HG03457 (cell line): ENCODE measurements around the gene NHEJ1.

Source experiments
- ATAC-seq: cut with Tn5 transposase; IDR thresholded peaks from one replicate; pipeline ENCODE4 v1.9.1; 2021; ENCODE audit warnings: moderate number of reproducible peaks; ENCODE audit not compliant: unreplicated experiment

The NHEJ1 gene

GRCh38 chr2:219168526-219168925 lies 7.9 kb upstream of the NHEJ1 start:
- ATAC-seq: no peak

- no peak for ATAC-seq
Measured at GRCh38 chr2:219167997-219168396, 7.4 kb upstream of the NHEJ1 start.

GRCh38 chr2:219165058-219165911 lies 4.7 kb upstream of the NHEJ1 start:
- ATAC-seq: no peak

- no peak for ATAC-seq
Measured at GRCh38 chr2:219163156-219163555, 2.5 kb upstream of the NHEJ1 start.

GRCh38 chr2:219161097-219161496 lies 482 bp upstream of the NHEJ1 start:
- no peak for ATAC-seq

- ATAC-seq: no peak
Measured at GRCh38 chr2:219159771-219160185, 837 bp downstream of the NHEJ1 start.

GRCh38 chr2:219158586-219158985 lies 2.0 kb downstream of the NHEJ1 start:
- no peak for ATAC-seq

- ATAC-seq: no peak
Measured at GRCh38 chr2:219158025-219158424, 2.6 kb downstream of the NHEJ1 start.

- no peak for ATAC-seq
Measured at GRCh38 chr2:219157396-219157795, 3.2 kb downstream of the NHEJ1 start.

- ATAC-seq: no peak
Measured at GRCh38 chr2:219155054-219155644, 5.5 kb downstream of the NHEJ1 start.

GRCh38 chr2:219149667-219150066 lies 10.9 kb downstream of the NHEJ1 start:
- ATAC-seq: no peak

GRCh38 chr2:219142329-219142728 lies 18.3 kb downstream of the NHEJ1 start:
- ATAC-seq: no peak

- ATAC-seq: no peak
Measured at GRCh38 chr2:219140722-219141121, 19.9 kb downstream of the NHEJ1 start.

- ATAC-seq: no peak
Measured at GRCh38 chr2:219133976-219134375, 26.6 kb downstream of the NHEJ1 start.

GRCh38 chr2:219131744-219132143 lies 28.9 kb downstream of the NHEJ1 start:
- ATAC-seq: no peak

- ATAC-seq: no peak
Measured at GRCh38 chr2:219131327-219131726, 29.3 kb downstream of the NHEJ1 start.

GRCh38 chr2:219129589-219129988 lies 31.0 kb downstream of the NHEJ1 start:
- ATAC-seq: no peak

- ATAC-seq: no peak
Measured at GRCh38 chr2:219128396-219128795, 32.2 kb downstream of the NHEJ1 start.

GRCh38 chr2:219127037-219127635 lies 33.5 kb downstream of the NHEJ1 start:
- no peak for ATAC-seq

- no peak for ATAC-seq
Measured at GRCh38 chr2:219126555-219126954, 34.1 kb downstream of the NHEJ1 start.

- no peak for ATAC-seq
Measured at GRCh38 chr2:219125886-219126270, 34.7 kb downstream of the NHEJ1 start.

GRCh38 chr2:219125225-219125885 lies 35.3 kb downstream of the NHEJ1 start:
- ATAC-seq: no peak
